NOMO-1 treated with dmso at 0.1 percent for 144 hours (cell line): ENCODE data around the gene TMC6.
"Not testable (repeated sequence)": the region's sequence is repeated elsewhere in the genome, so short reads cannot be mapped to it uniquely, and the experiment has no call there.

ENCODE experiments used
- DNase-seq: peaks from one replicate; lab custom pipeline; 2025; ENCODE audit not compliant: unreplicated experiment; lab: John Stamatoyannopoulos, UW

The TMC6 gene

DNA sequence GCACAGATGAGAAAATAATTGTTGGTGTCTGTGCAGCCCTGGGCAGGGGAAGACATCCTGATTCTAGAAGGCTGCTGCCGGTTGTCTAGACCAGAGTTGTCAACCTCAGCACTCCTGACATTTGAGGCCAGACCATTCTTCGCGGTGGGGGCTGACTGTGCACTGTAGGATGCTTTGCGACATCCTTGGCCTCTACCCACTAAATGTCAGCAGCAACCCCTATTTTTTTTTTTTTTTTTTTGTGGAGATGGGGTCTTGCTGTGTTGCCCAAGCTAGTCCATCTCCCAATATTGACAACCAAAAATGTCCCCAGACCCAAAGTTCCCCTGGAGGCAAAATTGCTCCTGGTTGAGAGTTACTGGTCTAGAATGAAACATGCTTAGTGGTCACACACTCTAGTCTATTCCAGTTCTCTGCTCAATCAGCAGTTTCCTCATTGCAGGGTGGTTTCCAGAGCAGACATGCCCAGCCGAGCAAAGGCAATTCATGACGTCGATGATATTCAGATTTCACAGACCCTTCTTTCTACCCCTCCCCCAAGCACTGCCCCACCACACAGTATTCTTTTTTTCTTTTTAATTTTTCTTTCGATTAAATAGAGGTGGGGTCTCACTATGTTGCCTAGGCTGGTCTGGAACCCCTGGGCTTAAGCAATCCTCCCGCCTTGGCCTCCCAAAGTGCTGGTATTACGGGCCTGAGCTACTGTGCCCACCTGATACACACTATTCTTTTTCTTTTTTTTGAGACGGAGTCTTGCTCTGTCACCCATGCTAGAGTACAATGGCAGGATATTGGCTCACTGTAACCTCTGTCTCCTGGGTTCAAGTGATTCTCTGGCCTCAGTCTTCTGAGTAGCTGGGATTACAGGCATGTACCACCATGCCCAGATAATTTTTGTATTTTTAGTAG, 26.6 kb upstream of the TMC6 start:
- peak; percentile 58 for DNase-seq

DNA sequence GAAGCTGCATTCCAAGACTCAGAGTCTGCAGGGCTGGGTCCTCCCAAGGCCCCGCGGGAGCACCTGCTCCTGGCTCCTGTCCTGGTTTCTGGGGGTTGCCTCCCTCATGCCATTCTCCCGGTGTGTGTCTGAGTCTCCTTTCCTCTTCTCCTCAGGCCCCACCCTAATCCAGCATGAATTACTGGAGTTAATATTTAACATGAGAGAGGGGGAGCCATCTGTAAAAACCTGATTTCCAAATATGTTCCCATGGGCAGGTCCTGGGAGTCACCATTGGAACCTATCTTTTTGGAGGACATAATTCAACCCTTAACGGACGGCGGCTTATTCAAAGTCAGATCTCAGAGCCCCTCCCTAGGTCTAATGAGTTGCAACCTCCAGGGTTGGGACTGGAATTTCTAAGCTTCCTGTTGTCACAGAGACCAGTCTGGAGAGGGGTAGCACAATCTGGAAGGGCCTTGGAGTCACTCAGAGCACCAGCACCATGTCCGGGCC, 23.0 kb upstream of the TMC6 start:
- no peak for DNase-seq

DNA sequence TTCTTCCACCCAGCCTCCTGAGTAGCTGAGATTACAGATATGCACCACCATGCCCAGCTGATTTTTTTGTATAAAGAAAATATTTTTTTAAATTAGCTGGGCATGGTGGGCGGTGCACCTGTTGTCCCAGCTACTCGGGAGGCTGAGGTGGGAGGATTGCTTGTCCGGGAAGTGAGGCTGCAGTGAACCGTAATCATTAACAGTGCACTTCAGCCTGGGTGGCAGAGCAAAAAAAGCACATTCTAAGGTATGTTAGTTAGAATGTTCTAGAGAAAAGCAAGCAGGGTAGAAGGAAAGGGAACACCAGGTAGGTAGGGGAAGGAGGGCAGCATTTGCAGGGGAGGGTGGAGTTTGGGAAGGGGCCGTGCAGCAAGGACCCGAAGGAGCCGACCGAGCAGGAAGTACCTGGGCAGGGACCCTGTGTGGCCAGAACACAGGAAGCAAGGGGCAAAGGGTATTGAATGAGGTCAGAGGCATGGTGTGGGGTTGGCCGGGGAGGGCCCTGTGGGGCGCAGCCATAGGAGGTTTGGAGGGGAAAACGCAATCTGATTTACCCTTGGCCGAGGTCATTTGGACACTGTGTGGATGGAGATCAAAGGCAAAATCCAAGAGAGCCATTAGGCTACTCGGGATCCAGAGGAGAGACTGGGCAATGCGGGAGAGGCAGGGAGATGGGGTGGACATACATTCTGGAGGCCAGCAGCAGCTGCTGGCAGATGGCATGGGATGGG, 19.9 kb upstream of the TMC6 start:
- DNase-seq: no peak

DNA sequence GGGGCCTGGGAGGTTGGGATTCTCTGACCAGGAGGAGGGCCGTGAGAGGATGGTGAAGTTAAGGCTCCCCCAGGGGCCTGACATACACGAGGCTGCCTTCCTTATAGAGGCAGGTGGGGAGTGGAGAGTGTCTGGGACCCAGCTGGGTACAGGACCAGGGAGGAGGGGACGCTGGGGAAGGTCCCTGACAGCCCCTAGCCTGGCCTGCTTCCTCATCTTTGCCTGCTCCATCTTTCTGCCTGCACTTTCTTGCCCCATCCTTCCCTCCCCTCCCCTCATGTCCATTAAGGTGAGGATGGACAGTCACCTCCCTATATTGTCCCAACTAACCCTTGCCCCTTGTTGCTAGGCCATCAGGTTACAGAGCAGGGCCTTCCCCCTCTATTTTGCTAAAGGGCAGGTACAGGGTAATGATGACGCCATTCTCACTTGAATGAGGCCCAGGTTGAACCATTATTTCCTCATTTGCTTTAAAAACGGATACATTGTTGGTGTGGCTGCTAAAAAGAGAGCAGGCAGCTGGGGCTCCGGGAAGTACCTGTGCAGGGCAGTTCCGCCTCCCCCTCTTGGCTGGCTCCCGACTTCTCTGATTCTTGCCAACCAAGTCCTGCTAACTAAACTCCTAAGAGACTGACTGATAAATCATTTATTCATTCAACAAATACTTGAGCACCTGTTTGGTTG, 18.9 kb upstream of the TMC6 start:
- DNase-seq: no peak

DNA sequence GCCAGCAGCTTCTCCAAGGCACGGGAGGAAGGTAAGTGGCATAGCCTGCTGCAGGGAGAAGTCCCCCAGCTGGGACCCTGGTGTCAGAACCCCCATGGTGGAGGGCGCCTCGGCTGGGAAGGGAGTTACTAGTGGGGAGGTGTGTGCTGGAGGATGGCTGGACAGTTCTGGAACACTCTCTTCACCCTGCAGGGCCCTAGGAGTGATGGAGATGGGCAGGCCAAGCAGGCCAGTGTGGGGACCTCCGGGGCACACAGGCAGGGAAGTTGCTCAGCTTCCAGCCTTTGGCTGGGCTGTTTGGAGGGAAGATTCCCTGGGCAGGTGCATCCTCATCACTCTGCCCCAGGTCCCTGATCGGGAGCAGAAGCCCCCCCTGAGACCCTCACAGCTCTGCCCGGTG, 18.3 kb upstream of the TMC6 start:
- DNase-seq: no peak

DNA sequence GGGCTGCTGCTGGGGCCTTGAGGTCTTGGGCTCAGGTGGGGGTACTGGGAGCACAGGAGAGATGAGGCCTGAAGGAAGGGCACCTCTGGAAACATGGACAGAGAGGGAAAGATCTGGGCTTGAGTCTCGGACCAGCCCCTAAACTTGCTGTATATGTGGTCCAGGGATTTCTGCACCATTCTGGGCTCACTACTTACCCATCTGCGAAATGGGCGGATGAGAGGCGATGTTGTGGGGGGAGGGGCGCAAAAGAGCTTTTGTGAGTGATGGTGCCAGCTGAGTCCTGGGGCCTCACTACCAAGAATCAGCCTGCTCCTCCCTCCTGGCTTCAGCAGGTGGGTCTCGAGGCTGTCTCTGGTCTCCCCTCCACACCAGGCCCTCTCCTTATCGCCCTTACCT, 17.9 kb upstream of the TMC6 start:
- no peak for DNase-seq

DNA sequence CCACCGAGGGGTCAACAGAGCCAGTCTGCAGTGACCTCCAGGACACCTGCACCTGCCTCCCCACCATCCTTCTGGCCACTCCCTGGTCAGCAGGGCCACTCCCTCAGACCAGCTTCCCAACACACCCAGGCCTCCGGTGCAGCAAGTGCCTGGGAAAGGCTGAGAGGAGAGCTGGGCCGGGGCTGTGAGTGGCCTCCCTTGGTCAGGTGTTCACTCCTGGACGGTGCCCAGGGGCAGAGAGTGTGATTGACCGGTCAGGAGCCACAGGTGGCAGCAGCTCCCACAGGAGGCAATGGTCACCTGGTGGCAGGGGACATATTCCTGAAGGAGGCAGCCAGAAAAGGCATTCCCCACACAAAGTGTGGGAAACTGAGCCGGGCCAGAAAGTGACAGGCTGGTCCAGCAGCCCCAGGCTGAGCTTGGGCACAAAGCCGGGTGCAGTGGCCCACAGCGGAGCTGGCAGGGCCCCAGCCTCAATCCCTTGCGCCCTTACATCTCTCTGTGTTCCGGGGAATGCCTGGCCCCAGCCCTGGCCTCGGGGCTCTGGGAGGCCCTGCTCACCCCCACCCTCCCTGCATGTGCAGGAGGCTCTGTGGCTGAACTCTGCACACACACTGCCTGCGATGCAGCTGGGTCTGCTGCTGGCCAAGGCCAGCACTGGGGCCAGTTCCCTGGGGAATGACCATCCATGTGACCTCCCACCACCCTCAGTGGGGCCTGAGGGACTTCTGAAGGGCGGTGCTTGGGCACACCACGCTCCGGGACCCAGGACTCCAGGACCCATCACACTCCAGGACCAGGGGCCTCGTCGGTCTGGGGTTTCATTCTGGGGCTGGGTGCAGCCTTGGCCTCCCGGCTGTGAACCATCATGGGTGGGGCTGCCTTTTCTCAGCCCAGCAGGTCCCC, 16.4 kb upstream of the TMC6 start:
- DNase-seq: no peak

DNA sequence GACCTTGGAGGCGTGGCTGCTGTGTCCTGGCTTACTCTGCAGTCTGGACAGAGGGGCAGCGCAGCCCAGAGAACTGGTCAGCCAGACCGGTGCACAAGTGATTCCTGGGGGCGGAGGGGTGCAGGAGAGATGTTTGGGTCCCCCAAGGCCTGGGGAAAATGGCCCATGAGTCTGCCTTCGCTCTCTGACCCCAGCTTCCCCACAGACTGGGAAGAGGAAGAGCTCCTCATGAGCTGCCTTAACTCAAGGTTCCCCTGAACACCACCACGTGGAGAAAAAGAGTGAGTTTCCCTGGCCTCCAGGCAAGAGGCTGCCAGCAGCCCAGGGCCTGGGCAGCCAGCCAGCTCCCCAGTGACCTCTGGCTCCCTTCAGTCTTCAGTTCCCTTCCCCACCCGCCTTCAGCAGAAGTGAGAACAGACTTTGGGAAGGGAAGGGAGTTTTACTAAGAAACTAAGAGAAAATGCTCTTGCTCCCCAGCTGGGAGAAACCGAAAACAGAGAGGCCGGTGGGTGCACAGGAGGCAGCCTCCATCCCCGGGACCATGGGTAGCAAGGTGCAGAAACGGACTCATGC, 15.7 kb upstream of the TMC6 start:
- DNase-seq: peak; percentile 77

DNA sequence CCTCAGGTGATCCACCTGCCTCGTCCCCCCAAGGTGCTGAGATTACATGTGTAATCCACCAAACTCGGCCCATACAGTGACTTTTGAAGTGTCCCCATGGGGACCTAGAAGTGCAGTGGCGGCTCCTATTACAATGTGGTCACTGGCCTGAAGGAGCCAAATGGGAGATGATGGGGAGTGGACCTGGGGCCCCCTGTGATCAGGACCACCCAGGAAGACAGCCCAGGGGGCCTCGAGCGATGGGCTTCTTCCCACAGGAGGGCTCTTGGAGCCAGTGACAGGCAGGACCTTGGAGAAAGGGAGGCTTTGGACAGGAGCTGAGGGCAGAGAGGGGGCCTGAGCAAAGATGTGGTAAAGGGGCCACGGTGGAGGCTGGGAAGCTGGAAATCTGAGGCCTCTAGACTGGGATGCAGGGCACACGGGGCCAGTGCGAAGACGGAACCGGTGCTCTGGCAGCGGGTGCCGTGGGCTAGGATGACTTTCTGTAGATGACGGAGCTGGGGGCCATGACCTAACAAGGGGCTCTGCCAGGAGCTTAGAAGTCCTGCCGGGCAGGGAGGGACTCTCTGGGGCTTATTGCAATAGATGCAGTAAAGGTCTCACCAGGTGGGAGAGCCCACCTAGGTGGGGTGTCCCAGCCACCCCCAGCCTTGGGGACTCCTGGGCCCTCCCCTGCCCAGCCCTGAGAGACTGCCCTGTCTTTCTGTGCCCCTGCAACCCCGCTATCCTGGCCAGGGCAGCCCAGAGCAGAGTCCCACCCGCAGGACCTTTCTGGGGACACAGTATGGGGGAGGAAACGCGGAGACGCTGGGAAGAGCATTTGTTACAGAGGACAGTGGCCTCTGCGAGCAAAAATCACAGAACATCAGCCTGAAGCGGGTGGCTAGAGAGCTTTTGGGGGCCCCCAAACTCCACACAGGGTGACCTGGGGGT, 14.9 kb upstream of the TMC6 start:
- DNase-seq: no peak

DNA sequence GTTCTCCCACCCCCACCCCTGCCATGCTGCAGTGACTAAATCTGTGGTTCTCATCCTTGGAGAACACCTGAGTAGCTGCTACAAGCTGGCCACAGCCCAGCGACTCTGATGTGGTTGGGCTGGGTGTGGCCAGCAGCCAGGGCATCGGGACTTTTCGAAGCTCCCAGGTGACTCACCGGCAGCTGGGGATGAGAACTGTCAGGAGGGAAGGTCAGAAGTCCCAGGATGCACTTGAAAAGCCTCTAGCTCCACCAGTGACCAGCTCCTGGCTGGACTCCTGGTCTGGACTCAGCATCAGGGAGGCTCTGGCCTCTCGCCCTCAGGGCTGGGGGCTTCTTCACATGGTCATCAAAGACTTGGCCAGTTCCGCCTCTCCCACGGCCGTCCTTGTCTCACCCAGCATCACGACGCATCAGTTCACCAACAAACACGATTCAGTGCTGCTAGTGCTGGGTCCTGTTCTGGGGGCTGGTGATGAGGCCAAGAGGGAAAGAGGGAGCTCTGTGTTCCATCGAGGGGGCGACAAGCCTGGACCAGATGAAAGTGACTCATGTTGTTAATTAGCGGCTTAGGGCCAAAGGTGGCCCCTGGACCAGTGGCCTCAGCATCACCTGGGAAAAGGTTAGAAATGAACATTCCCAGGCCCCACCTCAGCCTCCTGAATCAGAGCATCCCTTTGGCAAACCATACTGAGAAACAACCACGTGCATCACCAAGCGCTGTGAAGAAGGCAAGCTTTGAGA, 13.7 kb upstream of the TMC6 start:
- no peak for DNase-seq

DNA sequence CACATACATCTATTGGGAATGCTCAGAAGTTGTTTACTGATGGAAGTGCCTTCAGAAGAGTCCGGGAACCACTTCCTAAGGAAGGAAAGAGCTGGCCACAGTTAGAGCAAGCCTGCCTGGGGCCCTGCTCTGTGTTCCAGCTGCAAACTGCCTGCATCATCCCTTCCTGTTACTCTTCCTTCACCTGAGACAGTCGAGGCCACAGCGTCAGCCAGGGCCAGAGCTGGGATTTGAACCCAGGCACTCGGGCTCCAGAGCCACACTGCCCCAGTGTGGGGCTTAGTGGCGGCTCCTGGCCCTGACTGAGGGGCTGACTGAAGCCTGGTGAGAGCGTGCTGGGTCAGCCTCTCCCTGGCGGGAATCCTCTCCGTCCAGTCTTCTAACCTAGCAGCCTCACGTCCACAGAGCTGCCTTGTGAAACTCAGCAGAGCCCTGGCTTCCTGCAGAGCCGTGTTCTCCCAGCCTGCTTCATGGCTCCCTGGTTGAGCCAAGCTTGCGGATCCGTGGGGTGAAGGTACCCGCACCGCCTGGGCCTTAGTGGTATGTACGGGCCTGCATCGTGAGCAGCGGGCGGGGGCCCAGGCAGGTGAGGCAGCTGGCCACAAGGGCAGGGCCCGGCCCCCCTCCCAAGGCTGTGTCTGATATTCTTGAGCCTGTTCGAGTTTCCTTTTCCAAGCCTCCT, 13.0 kb upstream of the TMC6 start:
- DNase-seq: no peak

DNA sequence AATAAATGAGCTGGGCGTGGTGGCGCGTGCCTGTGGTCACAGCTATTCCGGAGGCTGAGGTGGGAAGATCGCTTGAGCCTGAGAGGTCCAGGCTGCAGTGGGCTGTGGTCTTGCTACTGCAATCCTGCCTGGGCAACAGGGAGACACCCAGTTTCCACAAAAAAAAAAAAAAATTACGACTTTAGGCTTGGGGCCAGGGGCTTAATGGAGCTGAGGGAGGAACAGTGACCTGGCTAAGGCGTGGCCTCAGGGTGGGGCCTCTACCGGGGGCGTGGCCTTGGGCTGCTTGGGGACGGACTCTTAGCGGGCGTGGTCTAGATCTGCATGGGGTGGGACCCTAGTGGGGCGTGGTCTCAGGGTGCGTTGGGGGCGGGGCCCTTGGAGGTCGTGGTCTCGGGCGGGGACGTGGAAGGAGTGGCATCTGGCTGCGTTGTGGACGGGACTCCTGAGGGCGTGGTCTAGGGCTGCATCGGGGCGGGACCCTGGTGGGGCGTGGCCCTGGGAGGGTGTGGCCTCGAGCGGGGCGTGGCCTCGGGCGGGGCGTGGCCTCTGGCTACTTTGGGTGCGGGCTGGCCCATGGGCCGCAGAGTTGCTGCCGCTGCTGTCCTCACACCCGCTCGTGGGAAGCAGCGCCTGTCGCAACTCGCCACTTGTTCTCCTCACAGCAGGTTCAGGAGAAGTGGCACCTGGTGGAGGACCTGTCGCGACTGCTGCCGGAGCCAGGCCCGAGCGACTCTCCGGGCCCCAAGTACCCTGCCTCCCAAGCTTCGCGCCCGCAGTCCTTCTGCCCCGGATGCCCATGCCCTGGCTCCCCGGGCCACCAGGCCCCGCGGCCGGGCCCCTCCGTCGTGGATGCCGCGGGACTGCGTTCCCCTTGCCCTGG, 11.9 kb upstream of the TMC6 start:
- peak; percentile 93 for DNase-seq

DNA sequence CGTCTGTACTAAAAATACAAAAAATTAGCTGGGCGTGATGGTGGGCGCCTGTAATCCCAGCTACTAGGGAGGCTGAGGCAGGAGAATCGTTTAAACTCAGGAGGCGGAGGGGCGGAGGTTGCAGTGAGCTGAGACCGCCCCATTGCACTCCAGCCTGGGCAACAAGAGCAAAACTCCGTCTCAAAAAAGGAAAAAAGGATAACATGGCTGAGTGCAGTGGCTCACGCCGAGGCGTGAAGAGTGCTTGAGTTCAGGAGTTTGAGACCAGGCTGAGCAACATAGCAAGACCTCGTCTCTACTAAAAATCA, 11.3 kb upstream of the TMC6 start:
- DNase-seq: not testable (repeated sequence)

DNA sequence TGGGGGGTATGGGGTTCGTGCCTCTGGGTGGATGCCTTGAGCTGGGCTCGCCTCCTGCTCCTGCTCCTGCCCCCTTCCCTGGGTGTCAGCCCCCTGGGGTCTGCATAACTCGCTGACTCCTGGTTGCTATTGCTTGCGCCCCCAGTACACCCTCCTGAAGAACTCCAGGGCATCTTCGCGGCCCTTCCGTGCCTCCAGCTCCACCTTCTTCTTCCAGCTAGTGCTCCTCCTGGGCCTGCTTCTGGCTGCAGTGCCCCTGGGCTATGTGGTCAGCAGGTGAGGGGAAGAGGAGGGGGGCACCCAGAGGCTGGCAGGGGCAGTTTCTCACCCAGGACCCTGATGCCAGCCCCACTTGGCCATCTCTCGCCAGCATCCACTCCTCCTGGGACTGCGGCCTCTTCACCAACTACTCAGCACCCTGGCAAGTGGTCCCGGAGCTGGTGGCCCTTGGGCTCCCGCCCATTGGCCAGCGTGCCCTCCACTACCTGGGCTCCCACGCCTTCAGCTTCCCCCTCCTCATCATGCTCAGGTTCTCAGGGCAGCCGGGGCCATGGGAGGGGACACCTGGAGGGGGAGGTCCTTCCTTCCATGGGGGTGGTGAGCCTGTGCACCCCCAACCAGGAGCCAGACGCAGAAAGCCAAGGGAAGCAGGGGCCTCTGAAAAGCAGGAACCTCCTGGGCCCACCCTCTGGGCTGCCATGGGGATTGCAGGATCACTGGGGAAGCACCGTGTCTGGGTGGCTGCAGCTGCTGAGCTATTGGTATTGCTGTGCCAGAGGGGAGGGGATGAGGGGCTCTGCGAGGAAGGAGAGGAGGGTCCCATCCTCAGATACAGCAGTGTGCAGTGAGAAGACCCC, 9.9 kb upstream of the TMC6 start:
- DNase-seq: no peak

DNA sequence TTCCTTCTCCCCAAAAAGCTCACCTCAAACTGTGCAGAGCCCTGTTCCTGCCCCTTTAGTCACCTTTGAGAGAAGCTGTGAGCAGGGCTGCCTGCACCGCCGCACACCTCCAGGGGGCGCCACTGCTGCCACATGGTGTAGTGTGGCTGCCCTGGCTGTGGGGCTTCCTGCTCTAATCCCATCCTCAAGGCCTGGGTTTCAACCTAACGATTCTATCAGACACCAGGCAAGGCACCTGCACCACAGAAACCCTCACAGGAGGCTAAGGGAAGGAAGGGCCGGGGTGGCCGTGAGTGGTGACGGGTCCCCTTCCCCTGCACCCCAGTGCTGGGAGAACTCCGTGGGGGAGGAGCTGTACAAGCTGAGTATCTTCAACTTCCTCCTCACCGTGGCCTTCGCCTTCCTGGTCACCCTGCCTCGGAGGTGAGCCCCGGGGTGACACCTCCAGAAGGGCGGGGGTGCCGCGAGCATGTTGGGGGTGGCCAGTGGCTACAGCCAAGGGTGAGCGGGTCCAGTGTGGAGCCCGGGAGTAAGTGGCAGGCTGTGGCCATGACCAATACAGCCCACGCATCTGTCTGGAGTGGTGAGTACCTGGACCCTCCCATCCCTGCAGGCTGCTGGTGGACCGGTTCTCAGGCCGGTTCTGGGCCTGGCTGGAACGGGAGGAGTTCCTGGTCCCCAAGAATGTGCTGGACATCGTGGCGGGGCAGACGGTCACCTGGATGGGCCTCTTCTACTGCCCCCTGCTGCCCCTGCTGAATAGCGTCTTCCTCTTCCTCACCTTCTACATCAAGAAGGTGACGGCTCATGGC, 9.0 kb upstream of the TMC6 start:
- DNase-seq: no peak
